ELR (cell line): ENCODE results near the gene DIDO1.
A peak's percentile ranks its signal among the peaks of the same experiment; 100 is the strongest.

ENCODE experiments used
- DNase-seq: peaks from one replicate; pipeline ENCODE4 v3.0.0-alpha.2; 2015; ENCODE audit warnings: low read depth

The DIDO1 gene

DNA sequence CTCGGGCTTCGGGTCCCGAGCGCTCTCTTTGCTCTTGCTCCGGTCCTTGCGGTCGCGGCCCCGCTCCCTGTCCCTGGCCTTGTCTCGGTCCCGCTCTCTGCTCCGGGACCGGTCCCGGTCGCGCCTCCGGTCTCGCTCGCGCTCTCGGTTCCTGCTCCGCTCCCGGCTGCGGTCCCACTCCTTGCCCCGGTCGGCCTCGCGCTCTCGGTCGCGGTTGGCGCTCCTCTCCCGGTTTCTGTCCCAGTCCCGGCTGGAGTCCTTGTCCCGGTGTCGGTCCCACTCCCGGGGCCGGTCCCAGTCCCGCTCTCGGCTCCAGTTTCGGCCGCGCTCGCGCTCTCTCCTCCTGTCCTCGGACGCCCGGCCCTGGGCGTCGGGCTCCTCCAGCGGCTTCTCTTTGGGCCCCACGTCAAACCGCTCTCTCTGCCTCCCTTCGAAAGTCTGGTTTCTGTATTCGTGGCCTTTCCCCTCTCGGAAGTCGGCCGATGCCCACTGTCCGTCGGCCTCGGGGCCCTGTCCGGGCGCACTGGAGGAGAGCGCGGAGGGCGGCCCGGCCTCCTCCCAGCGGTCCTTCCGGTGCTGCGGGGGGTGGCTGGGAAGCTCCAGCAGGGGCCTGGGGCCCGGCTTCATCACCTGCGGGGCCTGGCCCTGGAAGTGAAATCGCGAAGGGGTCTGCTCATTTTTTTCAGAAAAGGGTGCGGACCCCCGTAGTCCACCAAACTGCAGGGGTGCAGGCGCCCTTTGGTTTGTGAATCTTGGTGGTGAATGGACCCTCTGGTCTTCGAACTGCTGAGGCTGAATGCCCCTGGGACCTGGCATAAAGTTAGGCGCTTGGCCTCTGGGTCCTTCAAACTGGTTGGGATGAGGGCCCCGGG is 46.8 kb downstream of the DIDO1 start:
- no peak for DNase-seq

DNA sequence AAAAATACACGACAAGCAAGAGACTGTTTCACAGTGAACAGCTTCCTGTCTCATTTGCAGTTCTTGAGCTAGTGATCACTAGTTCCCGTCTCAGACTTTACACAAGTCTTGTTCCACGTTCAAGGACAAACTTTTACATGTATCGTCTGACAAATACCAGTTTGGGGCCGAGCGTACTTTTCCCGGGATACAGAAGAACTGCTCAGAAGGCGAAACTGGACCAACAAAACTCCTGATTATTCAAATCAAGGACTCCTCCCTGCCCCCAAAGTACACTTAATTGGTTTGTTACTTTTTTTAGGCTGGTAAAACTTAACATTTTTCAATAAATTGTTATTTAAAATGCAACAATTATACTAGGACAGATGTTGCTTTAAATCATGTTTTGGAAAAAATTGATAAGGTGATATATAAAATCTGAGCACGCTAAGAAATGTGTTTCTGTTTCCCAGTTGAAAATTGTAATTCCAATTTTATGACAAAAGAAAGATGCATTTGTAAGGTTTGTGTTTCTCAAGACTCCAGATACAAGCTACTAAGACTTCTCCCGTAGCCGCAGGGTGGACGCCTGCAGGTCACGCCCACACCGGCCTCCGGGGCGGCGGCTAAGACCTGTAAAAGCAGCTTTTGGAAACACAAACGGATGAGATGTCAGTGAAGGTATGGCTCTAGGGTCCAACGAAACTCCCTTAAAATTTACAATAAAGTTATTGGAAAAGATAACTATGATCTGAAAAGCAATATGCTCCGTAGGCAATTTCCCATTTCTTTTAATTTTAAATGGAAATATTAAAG is 47.9 kb downstream of the DIDO1 start:
- DNase-seq: no peak

DNA sequence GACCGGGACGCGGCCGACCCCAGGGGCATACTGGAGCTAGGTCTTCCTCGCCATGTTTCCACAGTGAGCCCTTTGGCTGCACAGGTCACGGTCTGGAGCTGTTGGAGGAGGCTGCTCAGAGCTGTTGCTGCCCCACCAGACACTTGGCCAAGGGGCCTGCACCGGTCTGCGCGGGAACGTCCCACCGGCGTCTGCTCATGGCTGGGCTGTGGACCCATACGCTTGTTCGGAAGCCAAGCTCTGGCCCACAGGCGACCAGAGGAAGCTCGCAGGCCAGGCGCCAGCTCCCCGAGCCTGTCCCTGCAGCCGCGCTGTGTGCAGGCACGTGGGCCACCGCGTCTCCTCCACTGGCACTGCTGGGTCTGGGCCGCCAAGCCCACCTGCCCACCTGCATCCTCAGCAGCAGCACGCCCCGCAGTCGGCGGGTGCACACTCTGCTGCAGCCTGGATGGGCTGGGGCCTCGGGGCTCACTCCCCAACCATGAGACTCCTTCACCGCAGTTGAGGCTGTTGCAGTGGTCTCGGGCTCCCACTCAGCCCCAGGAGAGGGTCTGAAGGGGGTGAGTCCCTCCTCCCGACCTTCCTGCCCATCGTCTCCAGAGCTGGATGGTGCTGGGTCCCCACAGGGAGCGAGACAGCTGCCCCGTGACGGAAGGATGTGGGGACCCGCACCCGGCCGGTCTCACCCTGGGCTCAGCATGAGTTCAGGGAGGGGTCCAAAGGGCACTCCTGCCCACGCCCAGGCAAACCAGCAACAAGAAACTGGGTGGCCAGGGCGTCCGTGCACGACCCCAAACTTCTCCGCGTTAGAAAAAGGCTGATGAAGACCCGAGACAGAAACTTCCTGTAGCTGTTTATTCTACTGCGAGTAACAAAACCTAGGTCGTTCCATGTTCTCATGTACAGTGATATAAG is 49.1 kb downstream of the DIDO1 start:
- DNase-seq: no peak

DNA sequence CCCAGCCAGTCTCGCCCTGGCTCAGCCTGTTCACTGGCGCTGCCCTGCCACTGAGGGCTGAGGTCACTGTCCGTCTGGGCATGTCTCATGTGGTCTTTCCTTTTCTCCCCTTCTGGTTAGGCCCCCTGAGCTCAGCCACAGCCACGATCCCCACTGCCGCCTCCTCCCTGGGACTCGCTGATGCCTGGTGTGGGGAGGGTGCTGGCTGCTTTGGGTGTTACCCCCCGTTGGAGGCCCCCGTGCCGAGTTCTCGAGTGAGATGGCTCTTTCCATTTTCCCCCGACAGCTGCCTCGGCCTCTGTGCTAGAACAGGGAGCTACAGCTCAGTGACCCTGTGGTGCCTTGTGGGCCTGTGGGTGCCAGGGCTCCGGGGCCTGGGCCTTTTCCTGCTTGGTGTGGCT is 49.8 kb downstream of the DIDO1 start:
- DNase-seq: no peak

DNA sequence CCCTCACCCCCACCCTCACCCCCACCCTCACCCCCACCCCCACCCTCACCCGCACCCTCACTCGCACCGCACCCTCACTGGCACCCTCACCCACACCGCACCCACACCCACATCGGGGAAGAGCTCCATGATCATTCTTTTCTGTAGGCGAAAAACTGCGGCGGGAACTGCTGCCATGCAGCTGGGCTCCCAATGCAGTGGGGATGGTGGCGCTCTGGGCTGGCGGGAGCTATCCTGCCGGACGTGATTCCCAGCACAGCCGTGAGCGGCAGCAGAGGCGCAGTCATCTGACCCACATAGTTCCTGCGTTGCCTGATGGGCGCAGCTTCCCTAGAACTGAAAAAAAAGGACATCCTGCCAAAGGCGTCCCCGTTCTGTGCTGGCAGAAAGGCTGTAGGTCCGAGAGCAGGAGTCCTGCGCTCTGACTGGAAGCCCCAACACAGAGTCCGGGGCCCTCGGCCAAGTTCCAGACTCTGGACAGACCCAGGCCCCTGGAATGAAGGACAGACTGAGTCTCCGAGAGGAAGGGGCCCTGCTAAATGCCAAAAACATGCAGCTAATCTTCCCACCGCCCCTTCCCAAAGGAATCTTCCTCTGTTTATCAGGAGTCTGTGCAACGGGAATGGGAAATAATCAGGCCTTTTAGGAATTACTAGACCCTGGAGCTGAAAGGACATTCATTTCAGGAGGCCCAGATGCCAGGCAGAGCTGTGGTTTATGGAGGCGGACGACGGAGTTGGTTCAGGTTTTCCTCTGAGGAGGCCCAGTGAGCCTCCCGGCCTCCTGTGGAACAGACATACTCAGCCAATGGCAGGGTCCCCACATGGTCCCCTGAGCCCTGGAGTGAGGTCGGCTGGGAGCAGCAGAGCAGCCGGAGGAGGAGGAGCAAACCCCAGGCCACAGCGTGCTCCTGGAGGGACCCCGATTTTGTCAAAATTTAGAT is 50.6 kb downstream of the DIDO1 start:
- DNase-seq: peak; percentile 86

DNA sequence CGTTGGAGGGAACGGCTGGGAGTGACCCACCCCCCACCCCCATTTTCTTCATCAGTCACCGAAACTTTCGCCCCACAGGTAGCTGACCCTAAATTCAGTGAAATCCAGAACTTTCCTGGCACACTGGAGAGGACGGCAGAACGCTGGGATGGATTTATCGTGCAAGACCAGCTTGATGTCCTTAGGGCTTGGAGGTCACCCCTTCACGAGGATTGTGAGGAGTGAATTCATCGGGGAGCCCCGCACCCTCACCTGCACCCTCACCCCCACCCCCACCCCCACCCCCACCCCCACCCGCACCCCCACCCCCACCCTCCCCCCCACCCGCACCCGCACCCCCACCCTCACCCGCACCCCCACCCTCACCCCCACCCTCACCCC is 51.4 kb downstream of the DIDO1 start:
- DNase-seq: no peak

DNA sequence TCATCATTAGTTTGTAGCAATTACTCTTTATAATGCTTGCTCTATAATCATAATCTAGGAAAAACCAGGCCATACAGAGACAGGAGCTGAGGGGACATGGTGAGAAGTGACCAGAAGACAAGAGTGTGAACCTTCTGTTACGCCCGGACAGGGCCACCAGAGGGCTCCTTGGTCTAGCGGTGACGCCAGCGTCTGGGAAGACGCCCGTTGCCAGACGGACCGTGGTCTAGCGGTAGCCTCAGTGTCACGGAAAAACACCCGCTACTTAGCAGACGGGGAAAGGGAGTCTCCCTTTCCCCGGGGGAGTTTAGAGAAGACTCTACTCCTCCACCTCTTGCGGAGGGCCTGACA is 52.6 kb downstream of the DIDO1 start:
- peak; percentile 78 for DNase-seq

DNA sequence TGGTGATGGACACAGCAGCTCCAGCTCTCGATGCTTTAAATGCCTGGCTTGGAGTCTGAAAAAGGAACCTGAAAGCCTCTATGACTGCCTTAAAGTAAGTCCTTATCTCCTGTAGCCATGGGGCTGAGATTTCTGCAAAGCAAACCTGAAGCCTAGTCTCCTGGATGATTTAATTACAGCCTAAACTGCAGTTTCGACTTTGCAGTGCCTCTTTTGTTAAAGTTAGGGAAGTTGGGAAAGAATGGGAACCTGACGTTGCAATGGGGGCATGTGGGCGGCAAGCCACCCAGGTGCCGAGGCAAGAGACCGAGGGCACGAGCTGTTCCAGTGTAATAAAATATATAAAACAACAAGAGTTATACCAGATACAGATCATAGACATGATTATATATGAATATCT is 53.0 kb downstream of the DIDO1 start:
- DNase-seq: no peak

DNA sequence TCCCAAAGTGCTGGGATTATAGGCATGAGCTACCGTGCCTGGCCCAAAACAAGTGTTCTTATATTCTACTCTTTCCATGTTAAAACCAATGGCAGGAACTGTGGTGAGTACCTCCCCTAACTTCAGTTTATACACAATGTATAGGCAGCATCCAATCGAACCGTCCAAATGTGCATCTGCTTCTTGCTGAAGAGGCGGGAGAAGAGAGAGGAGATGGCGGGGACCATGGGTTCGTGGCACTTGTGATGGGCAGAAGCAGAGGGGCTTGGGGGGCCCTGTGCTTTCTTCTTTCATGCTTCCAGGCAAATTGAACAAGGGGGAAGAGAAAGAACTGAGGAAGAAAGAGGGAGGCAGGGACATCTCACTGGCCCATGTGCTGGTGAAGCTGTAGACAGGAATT is 53.4 kb downstream of the DIDO1 start:
- no peak for DNase-seq

DNA sequence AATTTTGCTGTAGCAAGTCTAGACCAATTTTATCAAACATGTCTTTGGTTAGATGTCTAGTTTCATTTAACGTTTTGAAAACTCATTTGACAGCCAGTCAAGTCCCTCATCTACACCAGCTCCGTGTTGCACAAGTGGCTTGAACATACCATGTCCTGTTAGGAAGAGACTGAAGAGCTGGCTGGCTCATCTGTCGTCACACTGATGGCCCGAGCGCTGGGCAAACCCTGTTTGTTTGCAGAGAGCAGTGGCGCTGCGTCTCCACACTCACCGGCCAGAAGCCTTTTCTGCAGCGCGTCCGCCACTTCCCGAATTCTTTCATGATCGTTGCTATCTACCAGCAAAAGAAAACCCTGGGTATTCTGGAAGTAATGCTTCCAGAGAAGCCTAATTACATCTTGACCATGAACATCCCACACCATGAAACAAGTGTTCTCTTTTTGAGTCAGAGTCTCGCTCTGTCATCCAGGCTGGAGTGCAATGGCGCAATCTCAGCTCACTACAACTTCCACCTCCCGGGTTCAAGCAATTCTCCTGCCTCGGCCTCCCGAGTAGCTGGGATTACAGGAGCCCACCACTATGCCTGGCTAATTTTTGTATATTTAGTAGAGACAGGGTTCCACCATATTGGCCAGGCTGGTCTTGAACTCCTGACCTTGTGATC is 54.0 kb downstream of the DIDO1 start:
- DNase-seq: no peak

DNA sequence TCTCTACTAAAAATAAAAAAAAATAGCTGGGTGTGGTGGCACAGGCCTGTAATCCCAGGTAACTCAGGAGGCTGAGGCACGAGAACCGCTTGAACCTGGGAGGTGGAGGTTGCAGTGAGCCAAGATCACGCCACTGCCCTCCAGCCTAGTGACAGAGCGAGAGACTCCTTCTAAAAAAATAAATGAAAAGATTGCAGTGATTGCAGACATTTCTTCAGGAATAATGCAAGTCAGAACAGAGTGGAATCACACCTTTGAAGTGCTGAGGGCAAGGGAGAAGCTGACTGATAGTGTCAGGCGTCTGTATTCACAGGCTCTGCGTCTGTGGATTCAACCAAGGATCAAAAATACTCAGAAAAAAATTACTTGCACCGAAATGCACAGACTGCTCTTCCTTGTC is 62.1 kb downstream of the DIDO1 start:
- DNase-seq: no peak

DNA sequence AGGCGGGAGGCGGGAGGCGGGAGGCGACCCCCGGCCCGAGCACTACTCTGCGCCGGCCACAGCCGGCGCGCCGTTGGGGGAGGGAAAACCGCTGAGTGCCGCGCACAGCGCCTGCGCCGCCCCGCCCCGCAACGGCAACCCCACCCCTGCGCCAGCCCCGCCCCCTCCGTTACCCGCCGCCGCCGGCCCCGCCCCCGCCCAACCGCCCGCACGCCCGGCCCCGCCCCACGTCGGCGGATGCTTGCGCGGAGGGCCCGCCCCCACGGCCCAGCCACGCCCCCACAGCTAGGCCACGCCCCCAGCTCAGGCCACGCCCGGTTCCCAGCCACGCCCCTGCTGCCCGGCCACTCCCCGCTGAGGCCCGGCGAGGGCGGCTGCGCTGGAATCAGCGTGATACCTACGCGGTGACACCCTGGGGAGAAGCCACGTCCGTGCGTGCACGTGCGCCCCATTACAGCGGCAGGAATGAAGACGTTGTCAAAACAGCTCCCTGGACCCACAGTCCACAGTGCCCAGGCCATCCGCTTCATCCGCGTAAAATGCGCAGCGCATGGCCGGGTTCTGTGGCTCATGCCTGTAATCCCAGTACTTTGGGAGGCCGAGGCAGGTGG is 64.5 kb downstream of the DIDO1 start, which contains the start of gene TCFL5:
Gene TCFL5 (minus strand): TSS at position 97 of the 611 bp plus-strand sequence. CDS start 152 bp downstream, outside the sequence.
- DNase-seq: peak; percentile 86

DNA sequence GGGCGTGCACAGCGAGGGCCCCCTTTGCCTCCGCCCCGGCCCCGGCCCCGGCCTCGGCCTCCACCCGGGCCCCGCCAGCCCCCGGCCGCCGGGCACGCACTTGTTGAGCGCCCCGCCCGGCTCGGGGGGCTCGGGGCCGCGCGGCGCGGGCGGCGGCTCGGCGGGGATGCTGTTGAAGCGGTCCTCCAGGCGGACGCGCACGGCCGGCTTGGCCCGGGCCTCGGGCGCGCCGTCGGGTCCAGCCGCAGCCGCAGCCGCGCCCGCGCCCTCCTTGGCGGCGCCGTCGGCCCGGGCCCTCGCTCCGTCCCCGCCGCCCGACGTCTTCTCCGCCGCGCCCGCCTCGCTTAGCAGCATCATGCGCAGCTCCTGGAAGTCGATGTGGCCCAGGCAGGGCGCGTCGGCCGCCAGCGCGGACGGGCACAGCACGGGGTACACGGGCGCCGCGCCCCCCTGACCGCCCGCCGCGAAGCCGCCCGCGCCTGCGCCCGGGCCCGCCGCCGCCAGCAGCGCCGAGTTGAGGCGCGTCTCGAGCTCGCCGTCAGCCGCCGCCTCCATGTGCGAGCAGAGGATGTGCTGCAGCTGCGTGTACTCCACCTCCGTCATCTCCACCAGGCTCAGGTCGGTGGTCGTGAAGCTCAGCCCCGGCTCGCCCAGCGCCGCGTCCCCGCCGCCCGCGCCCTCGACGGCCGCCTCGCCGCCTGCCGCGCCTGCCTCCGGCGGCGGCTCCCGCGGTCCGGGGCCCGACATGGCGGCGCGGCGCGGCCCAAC is 65.2 kb downstream of the DIDO1 start:
- peak; percentile 49 for DNase-seq

DNA sequence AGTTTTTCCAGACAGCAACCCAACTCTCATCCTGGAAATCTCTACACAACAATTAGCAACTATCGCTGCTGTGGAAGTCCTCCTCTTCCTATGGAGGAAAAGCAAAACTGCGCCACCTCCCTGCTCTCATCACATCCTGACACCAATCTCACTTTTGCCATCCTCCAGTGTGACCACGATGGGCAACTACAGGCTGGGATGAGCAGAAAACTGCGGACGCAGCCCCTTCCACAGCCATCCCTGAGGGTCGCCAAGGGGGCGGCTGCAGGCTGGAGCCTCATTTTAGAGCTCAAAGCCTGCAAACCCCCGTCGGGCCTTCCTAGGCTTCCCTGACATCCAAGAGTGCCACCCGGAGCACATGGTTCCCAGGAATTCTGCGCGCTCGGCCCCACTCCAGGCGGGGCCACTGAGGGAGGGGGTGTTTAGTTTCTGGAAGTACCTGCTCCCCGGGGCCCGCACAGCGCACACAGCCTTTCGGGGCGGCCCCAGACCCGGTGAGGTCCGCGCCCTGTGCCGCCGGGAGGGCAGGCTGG is 65.8 kb downstream of the DIDO1 start:
- peak; percentile 68 for DNase-seq

DNA sequence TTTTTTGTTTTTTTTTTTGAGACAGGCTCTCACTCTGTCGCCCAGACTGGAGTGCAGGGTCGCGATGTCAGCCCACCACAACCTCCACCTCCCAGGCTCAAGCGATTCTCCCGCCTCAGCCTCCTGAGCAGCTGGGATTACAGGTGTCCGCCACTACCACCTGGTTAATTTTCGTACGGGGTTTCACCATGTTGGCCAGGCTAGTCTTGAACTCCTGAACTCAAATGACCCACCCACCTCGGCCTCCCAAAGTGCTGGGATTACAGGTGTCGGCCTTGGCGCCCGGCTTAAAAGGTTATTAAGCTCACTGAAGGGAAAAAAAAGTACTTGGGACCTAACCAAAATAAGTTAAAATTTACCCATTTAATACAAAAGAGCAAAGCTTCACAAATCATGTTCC is 66.6 kb downstream of the DIDO1 start:
- DNase-seq: no peak

DNA sequence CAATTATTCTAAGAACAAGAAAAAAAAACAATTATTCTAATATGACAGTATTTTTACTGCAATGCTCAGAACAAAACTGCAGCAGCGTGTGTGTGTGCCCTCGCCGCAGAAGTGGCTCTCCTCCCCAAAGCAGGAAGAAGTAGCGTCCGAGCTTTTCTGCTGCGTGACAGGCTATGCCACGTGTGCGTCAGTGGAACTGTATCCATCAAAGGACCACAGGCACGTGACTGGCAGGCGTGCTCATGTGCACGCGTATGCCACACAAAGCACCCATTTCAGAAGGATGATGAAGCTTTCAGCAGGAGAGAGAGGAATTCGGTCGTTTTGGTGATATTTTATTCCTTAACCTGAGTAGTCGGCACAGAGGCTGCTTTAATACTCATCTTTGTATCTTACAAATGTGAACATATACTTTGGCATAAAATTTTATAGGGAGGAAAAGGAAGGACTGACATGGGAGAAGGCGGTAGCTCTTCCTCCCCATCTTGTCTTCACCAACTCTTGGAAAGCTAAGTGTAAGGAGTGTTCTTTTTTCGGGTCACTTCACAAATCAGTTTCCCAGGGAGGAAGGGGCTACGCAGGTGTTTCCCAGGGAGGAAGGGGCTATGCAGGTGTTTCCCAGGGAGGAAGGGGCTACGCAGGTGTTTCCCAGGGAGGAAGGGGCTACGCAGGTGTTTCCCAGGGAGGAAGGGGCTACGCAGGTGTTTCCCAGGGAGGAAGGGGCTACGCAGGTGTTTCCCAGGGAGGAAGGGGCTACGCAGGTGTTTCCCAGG is 68.1 kb downstream of the DIDO1 start:
- no peak for DNase-seq

DNA sequence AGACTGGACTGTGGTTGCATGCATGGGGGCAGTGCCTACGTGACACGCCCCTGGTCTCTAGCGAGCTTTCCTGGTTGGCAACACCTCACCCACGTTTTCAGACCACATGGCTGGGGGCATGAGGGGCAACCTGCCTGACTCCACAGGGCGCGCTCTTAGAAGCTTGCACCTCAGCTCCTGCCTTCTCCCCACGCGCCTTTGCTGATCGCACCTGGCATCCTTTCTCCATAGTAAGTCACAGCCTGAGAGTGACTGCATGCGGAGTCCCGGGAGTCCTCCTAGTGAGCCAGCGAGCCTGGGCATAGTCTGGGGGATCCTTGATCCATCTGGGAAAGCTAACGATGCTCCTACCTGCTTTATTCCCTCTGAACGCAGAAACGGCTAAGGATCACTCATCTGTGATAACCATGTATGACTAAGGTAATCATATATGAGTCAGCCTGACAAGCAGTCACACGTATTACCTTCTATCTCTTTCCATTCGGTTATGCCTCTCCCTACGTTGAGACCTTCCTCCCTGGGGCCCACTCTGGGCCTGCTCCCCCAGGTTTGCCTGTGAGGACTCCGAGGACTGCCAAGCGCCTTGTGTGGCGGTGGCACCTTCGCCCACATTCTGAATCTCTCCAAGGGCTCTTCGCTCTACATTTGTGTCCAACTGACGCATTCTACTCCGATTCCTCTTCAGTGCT is 69.2 kb downstream of the DIDO1 start:
- peak; percentile 38 for DNase-seq

DNA sequence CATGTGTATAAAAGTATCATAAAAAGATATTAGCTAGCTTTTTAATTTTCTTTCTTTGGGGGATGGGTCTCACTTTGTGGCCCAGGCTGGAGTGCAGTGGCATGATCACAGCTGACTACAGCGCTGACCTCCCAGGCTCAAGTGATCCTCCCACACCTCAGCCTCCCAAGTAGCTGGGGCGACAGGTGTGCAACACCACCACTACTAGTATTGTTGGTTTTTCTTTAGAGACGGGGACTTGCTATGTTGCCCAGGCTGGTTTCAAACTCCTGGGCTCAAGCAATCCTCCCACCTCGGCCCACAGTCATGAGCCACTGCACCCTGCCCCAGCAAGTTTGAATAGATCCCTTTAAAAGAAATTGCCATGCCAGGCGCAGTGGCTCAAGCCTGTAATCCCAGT is 71.2 kb downstream of the DIDO1 start:
- DNase-seq: no peak
